Transverse colon (tissue), 4 donors: ENCODE data around the gene TOB1. TPM values are rescaled to one million over a fixed set of nuclear protein-coding genes. Genes with fewer than 3 reads are reported as not detected.
A peak's percentile ranks its signal among the peaks of the same experiment; 100 is the strongest.

Source experiments
- DNase-seq: peaks from one replicate; pipeline ENCODE4 v3.0.0-alpha.2; 2019
- H3K27ac ChIP-seq, 4 donors: fragments of 200-600 bp; sonication (generic); 2 replicates each; pipeline ENCODE4 v1.5.1; 2016 to 2018; ENCODE audit warnings: inconsistent platforms in 4 of 4
- H3K27me3 ChIP-seq: fragments of 200-600 bp; sonication (generic); 2 replicates; pipeline ENCODE4 v1.5.1; 2017; ENCODE audit warnings: inconsistent platforms
- H3K36me3 ChIP-seq, 4 donors: fragments of 200-600 bp; sonication (generic); 2 replicates each; pipeline ENCODE4 v1.5.1; 2017 to 2019; ENCODE audit warnings: inconsistent platforms in 4 of 4
- H3K4me1 ChIP-seq, 4 donors: fragments of 200-600 bp; sonication (generic); 2 replicates each; pipeline ENCODE4 v1.5.1; 2017 to 2020; ENCODE audit warnings: inconsistent platforms in 4 of 4
- H3K4me3 ChIP-seq, 4 donors: fragments of 200-600 bp; sonication (generic); 1 replicate in 1 of 4; 2 replicates in 3 of 4; pipeline versions ENCODE4 v1.5.1 to v1.6.1; 2017 to 2019; ENCODE audit warnings: inconsistent platforms in 4 of 4
- H3K9me3 ChIP-seq, 2 donors: fragments of 200-600 bp; sonication (generic); 2 replicates each; pipeline ENCODE4 v1.5.1; 2017 to 2019; ENCODE audit warnings: inconsistent platforms in 2 of 2
- EP300 ChIP-seq: sonication (generic); formaldehyde crosslinking; IDR thresholded peaks from one replicate; pipeline ENCODE4 v1.6.1; 2017; ENCODE audit warnings: antibody characterized with exemption, low read depth
- POLR2A ChIP-seq: fragments of 450-650 bp; IDR thresholded peaks from one replicate; pipeline ENCODE4 v1.6.1; 2016; ENCODE audit warnings: antibody characterized with exemption, mild to moderate bottlenecking, moderate library complexity
- POLR2AphosphoS5 ChIP-seq, 3 donors: sonication (generic); formaldehyde crosslinking; IDR thresholded peaks; one replicate each; pipeline ENCODE4 v1.6.1; 2016; ENCODE audit warnings: antibody characterized with exemption in 3 of 3
- WGBS, 2 donors: methylation state at CpG; one replicate each; pipeline ENCODE4 v1.1.5; 2018; ENCODE audit warnings: low coverage in 1 of 2; 5-methylcytosine and 5-hydroxymethylcytosine counted together
- in situ Hi-C, 4 donors: fragments of 200-750 bp; cut with MboI; loops; one replicate each; pipeline versions ENCODE4 v1.15.0 to v1.15.1; 2017; ENCODE audit warnings: low sequenced_read_pairs in 3 of 4, low pct_ligation_motif_present in 1 of 4, low pct_unique_long_range_greater_than_20kb in 1 of 4
- intact Hi-C: fragments of 100-400 bp; cut with DNase I; formaldehyde crosslinking; loops from one replicate; pipeline ENCODE4 v1.15.1; 2023; ENCODE audit warnings: low total_unique reads
- total RNA-seq, 4 donors: library from RNA; depleted of rRNA; stranded (reverse); fragments of >200 nt; gene quantifications; one replicate each; pipeline ENCODE4 v1.1.0, GENCODE V29; 2016
- TF ChIP-seq, protein P1 (sequence below), 5 experiments: fragments of 200-600 bp in 3 of 5; fragments of 450-650 bp in 2 of 5; sonication (generic) in 3 of 5; IDR thresholded peaks; 1 replicate in 2 of 5; 2 replicates in 3 of 5; pipeline ENCODE4 v1.5.1; 2016 to 2017; ENCODE audit warnings: antibody characterized with exemption in 5 of 5, inconsistent platforms in 3 of 5, mild to moderate bottlenecking in 2 of 5, moderate library complexity in 1 of 5

The TOB1 gene
- total RNA-seq, 4 donors from 2014 or later = 69.1 to 88.3 (median 75.5) TPM

- Histone ChIP-seq H3K4me3 (no peak overlapping the region), H3K36me3 (no peaks in the 10 kb centered on the region), H3K9me3 (no peaks in the 10 kb centered on the region), H3K4me1 (peaks cover 0 to 42% (median 16%) of the 10 kb centered on the region in 4 donors), H3K27ac (no peak overlapping the region), H3K27me3 (no peaks in the 10 kb centered on the region)
- DNase-seq = no peak
- intact Hi-C loops (no loop called here), in situ Hi-C loops (no loop called here)
- 85 to 100% methylated on average over 3 of the region's 3 CpGs for WGBS, 2 donors
- no peak for TF ChIP-seq POLR2A
- TF ChIP-seq, protein P1, sequence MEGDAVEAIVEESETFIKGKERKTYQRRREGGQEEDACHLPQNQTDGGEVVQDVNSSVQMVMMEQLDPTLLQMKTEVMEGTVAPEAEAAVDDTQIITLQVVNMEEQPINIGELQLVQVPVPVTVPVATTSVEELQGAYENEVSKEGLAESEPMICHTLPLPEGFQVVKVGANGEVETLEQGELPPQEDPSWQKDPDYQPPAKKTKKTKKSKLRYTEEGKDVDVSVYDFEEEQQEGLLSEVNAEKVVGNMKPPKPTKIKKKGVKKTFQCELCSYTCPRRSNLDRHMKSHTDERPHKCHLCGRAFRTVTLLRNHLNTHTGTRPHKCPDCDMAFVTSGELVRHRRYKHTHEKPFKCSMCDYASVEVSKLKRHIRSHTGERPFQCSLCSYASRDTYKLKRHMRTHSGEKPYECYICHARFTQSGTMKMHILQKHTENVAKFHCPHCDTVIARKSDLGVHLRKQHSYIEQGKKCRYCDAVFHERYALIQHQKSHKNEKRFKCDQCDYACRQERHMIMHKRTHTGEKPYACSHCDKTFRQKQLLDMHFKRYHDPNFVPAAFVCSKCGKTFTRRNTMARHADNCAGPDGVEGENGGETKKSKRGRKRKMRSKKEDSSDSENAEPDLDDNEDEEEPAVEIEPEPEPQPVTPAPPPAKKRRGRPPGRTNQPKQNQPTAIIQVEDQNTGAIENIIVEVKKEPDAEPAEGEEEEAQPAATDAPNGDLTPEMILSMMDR (IDR thresholded peaks at IDR 0.05) = peak in 1 of 5 experiments; percentile 10
These were observed 23.5 kb upstream of the TOB1 start for GRCh38 chr17:50889528-50890118.

GRCh38 chr17:50887705-50888245, 21.6 kb upstream of the TOB1 start:
- H3K27ac ChIP-seq = no peak overlapping the region
- H3K4me3 ChIP-seq = no peak overlapping the region
- H3K4me1 ChIP-seq = peaks cover 0 to 43% (median 19%) of the 10 kb centered on the region in 4 donors
- no peak for DNase-seq
- in situ Hi-C loops = no loop called here
- H3K9me3 ChIP-seq = no peaks in the 10 kb centered on the region
- TF ChIP-seq POLR2A = no peak
- TF ChIP-seq, protein P1 (IDR thresholded peaks at IDR 0.05) = no peak
- TF ChIP-seq EP300 = no peak
- no peak for TF ChIP-seq POLR2AphosphoS5 (IDR thresholded peaks at IDR 0.05)
- no peaks in the 10 kb centered on the region for H3K36me3 ChIP-seq
- no peaks in the 10 kb centered on the region for H3K27me3 ChIP-seq
- intact Hi-C loops = no loop called here
- 90% methylated on average over 5 of the region's 5 CpGs; no CpG with 5 or more reads in 1 of the 2 donors for WGBS, 2 donors

DNA sequence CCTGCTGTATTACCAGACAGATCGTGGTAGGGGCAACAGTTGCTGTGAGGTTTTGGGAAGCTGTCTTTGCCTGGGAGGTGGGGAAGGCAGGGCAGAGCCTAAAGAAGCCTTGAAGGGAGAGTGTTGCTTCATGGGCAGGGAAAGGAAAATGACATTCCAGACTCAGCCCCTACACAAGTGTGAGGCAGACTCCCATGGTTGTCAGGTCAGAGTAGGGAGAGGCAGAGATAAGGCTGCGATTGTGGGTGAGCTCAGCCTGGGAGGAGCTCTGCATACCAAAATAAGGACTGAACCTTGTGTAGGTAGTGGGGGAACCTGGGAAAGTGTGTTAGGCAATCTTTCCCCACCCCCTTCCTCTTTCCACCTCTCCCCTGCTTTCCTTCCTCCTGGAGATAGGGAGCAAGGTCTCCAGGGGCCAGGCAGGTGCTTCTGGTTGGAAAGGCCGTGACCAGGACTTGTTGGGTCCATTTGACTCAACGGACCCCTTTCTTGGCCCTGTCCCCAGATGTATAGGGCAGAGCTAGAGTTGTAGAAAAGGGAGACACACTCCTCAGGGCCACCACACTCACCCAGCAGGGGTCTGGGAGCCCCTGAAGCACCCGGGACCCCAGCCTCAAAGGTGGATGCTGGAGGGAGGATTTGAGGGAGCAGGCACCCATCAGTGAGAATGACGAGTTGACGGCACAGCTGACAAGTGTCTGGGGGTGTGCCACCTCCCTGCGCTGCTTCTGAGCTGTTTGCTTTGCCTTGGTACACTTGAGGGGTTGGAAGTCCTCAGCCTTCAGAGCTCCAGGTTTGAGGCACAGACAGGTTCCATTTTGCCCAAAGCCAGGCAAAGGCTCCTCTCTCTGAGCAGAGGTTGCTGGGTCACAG, 18.5 kb upstream of the TOB1 start:
- Histone ChIP-seq H3K4me3 (no peak overlapping the region), H3K4me1 (peaks cover 0 to 32% (median 16%) of the 10 kb centered on the region in 4 donors), H3K36me3 (no peaks in the 10 kb centered on the region), H3K27me3 (no peaks in the 10 kb centered on the region), H3K9me3 (no peaks in the 10 kb centered on the region), H3K27ac (peak overlapping the region; percentile 65 to 78 (median 69))
- in situ Hi-C loops = no loop called here
- intact Hi-C loops = no loop called here
- DNase-seq = peak; percentile 66
- TF ChIP-seq POLR2AphosphoS5 (IDR thresholded peaks at IDR 0.05) (peak; percentile 11 to 70 (median 69)), POLR2A (peak; percentile 73), EP300 (no peak)
- TF ChIP-seq, protein P1 (IDR thresholded peaks at IDR 0.05) = no peak
- 40 to 67% methylated on average over 1 to 8 of the region's 8 CpGs for WGBS, 2 donors

DNA sequence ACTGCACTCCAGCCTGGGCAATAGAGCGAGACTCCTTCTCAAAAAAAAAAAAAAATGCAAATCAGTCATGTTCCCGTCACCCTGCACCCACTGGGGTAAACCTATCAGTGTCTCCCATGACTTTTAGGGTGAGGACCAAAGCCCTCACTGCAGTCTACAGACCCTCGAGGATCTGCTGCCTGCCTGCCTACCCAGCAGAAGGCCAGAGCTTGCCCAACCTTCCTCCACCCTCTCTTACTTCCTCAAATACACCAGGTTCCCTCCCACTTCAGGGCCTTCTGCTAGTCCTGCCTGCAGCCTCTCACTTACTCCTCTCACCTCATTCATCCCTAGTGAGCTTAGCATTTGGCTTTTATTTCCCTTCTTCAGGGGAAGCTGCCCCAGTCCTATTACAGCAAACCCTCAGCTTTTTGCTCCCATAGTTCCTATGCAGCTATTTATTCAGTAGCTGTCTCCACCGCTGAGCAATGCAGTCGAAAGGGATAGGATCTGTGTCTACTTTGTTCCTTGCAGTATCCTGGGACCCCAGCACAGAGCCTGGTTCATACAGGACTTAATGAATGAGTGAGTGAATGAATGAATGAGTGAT, 17.8 kb upstream of the TOB1 start:
- Histone ChIP-seq H3K27me3 (no peaks in the 10 kb centered on the region), H3K27ac (peak overlapping the region; percentile 65 to 78 (median 69)), H3K36me3 (no peaks in the 10 kb centered on the region), H3K4me3 (no peak overlapping the region), H3K4me1 (peaks cover 0 to 30% (median 14%) of the 10 kb centered on the region in 4 donors), H3K9me3 (no peaks in the 10 kb centered on the region)
- 43 to 69% methylated on average over 2 to 5 of the region's 5 CpGs for WGBS, 2 donors
- intact Hi-C loops (no loop called here), in situ Hi-C loops (no loop called here)
- peak; percentile 47 for DNase-seq
- TF ChIP-seq POLR2AphosphoS5 (IDR thresholded peaks at IDR 0.05) = no peak
- TF ChIP-seq, protein P1 (IDR thresholded peaks at IDR 0.05) = no peak
- TF ChIP-seq POLR2A = no peak
